Stomach (tissue), 9 donors: ENCODE measurements around the gene PLK5. TPM values are rescaled to one million over a fixed set of nuclear protein-coding genes. Genes with fewer than 3 reads are reported as not detected.

Experiments used
- DNase-seq, 2 donors: peaks; one replicate each; pipeline versions ENCODE4 v3.0.0 to v3.0.0-alpha.2; 2013 to 2019
- H3K27ac ChIP-seq, 5 donors: fragments of 200-600 bp in 4 of 5; sonication (generic) in 4 of 5; one replicate each; pipeline ENCODE4 v1.5.1; 2013 to 2019; ENCODE audit warnings: mild to moderate bottlenecking in 1 of 5, moderate library complexity in 1 of 5
- H3K27me3 ChIP-seq, 3 donors: fragments of 200-600 bp; sonication (generic); one replicate each; pipeline ENCODE4 v1.5.1; 2017 to 2019; ENCODE audit warnings: mixed run types in 1 of 3
- H3K36me3 ChIP-seq, 4 donors: fragments of 200-600 bp; sonication (generic); 1 replicate in 3 of 4; 2 replicates in 1 of 4; pipeline ENCODE4 v1.5.1; 2016 to 2019
- H3K4me1 ChIP-seq, 4 donors: fragments of 200-600 bp; sonication (generic); one replicate each; pipeline ENCODE4 v1.5.1; 2016 to 2019
- H3K4me3 ChIP-seq, 4 donors: fragments of 200-600 bp; sonication (generic) in 3 of 4; one replicate each; pipeline ENCODE4 v1.5.1; 2016 to 2019; ENCODE audit warnings: mild to moderate bottlenecking in 1 of 4
- H3K9me3 ChIP-seq, 4 donors: fragments of 200-600 bp; sonication (generic); one replicate each; pipeline ENCODE4 v1.5.1; 2016 to 2019
- EP300 ChIP-seq: sonication (generic); formaldehyde crosslinking; IDR thresholded peaks from one replicate; pipeline ENCODE4 v1.6.1; 2017; ENCODE audit warnings: antibody characterized with exemption
- POLR2A ChIP-seq, 4 donors: fragments of 450-650 bp; IDR thresholded peaks; one replicate each; pipeline ENCODE4 v1.6.1; 2016; ENCODE audit warnings: antibody characterized with exemption in 4 of 4, control low read depth in 2 of 4, mild to moderate bottlenecking in 1 of 4, moderate library complexity in 1 of 4
- POLR2AphosphoS5 ChIP-seq, 3 donors: sonication (generic); formaldehyde crosslinking; IDR thresholded peaks; one replicate each; pipeline ENCODE4 v1.6.1; 2016; ENCODE audit warnings: antibody characterized with exemption in 3 of 3
- WGBS, 5 donors: extraction: QIAGEN DNeasy Blood & Tissue Kit in 3 of 5; methylation state at CpG; one replicate each; pipeline versions ENCODE4 v1.1.5 to v1.1.7; 2013 to 2018; 5-methylcytosine and 5-hydroxymethylcytosine counted together
- intact Hi-C: fragments of 100-400 bp; cut with DNase I; formaldehyde crosslinking; loops from one replicate; pipeline ENCODE4 v1.15.1; 2023; ENCODE audit warnings: low total_unique reads
- polyA plus RNA-seq, 3 donors: library from polyadenylated mRNA; stranded (reverse); fragments of 200-250 nt; gene quantifications; one replicate each; pipeline ENCODE4 v1.2.3, GENCODE V29; 2013
- total RNA-seq, 5 donors: library from RNA; depleted of rRNA; stranded (reverse); fragments of >200 nt; gene quantifications; one replicate each; pipeline versions ENCODE4 v1.1.0 to v1.2.3, GENCODE V29; 2014 to 2016
- TF ChIP-seq, protein P1 (sequence below), 7 experiments: fragments of 450-650 bp in 4 of 7; fragments of 200-600 bp in 3 of 7; sonication (generic) in 3 of 7; IDR thresholded peaks; one replicate each; pipeline ENCODE4 v1.5.1; 2016 to 2019; ENCODE audit warnings: antibody characterized with exemption in 7 of 7, control low read depth in 2 of 7, mild to moderate bottlenecking in 1 of 7
- donor health status: healthy with polysubstance abuse.
- donor health status: Bipolar disorder and iron deficiency.
- donor health status: healthy.

The PLK5 gene
- total and polyA plus RNA-seq, 8 donors: 0.12 to 0.80 TPM; not detected in 6

DNA sequence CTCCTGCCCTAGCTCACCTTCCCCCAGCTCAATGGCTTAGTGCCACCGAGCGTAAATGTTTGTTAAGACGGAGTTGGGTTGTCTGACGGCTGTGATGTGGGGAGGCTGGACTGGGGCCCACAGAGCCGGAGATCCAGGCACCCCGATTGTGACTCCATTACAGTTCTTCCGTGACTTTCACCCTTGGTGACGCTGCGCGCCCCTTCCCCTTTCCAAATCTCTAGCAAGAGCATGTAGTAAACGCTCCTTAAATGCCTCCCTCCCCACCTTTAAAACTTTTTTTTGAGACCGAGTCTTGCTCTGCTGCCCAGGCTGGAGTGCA lies 32.1 kb upstream of the PLK5 start:
- peaks cover 18 to 33% (median 31%) of the 10 kb centered on the region in 4 donors for H3K4me1 ChIP-seq
- 28 to 43% (median 41%) methylated on average over 12 of the region's 12 CpGs for WGBS, 5 donors
- no peak for DNase-seq

DNA sequence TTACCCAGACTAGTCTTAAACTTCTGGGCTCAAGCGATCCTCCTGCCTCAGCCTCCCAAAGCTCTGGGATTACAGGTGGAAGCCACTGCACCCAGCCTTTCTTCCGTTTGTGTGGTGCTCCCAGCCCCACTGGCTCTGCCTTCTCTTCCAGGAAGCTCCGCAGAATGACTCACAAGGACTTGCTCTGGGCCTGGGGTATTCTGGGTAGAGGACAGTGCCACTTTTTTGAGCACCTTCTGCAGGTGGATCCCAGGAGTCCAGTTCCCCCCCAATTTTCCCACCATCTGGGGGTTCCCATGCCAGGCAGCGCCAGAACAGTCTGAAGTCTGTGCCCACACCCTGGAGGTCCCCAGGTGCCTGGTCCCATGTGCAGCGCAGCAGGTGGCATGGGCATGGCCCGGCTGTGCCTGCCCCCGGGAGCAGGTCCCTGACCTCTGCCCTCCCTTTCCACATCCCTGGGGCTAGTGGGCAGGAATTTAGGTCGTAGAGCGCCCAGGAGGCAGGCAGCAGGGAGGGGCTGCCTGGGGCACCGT lies 31.3 kb upstream of the PLK5 start:
- Histone ChIP-seq H3K27me3 (peaks cover 0 to 53% (median 11%) of the 10 kb centered on the region in 3 donors), H3K36me3 (no peaks in the 10 kb centered on the region), H3K4me3 (no peak overlapping the region), H3K4me1 (peaks cover 18 to 40% (median 33%) of the 10 kb centered on the region in 4 donors), H3K27ac (no peak overlapping the region), H3K9me3 (no peaks in the 10 kb centered on the region)
- intact Hi-C loops: no loop called here
- TF ChIP-seq, protein P1, sequence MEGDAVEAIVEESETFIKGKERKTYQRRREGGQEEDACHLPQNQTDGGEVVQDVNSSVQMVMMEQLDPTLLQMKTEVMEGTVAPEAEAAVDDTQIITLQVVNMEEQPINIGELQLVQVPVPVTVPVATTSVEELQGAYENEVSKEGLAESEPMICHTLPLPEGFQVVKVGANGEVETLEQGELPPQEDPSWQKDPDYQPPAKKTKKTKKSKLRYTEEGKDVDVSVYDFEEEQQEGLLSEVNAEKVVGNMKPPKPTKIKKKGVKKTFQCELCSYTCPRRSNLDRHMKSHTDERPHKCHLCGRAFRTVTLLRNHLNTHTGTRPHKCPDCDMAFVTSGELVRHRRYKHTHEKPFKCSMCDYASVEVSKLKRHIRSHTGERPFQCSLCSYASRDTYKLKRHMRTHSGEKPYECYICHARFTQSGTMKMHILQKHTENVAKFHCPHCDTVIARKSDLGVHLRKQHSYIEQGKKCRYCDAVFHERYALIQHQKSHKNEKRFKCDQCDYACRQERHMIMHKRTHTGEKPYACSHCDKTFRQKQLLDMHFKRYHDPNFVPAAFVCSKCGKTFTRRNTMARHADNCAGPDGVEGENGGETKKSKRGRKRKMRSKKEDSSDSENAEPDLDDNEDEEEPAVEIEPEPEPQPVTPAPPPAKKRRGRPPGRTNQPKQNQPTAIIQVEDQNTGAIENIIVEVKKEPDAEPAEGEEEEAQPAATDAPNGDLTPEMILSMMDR (IDR thresholded peaks at IDR 0.05): no peak
- TF ChIP-seq EP300 (no peak), POLR2AphosphoS5 (IDR thresholded peaks at IDR 0.05) (no peak), POLR2A (IDR thresholded peaks at IDR 0.05) (no peak)
- DNase-seq: no peak
- WGBS, 5 donors: 61 to 72% (median 66%) methylated on average over 6 to 10 of the region's 10 CpGs

More for the DNA sequence above, 32.1 kb upstream of the PLK5 start:
- Histone ChIP-seq H3K36me3 (no peaks in the 10 kb centered on the region), H3K27me3 (peaks cover 0 to 46% (median 6%) of the 10 kb centered on the region in 3 donors), H3K27ac (no peak overlapping the region), H3K4me3 (peak overlapping the region in 2 of 4 donors; percentile 54 to 75), H3K9me3 (no peaks in the 10 kb centered on the region)
- TF ChIP-seq EP300 (no peak), POLR2A (IDR thresholded peaks at IDR 0.05) (no peak), POLR2AphosphoS5 (IDR thresholded peaks at IDR 0.05) (no peak)
- TF ChIP-seq, protein P1 (IDR thresholded peaks at IDR 0.05): no peak
- intact Hi-C loops: no loop called here

DNA sequence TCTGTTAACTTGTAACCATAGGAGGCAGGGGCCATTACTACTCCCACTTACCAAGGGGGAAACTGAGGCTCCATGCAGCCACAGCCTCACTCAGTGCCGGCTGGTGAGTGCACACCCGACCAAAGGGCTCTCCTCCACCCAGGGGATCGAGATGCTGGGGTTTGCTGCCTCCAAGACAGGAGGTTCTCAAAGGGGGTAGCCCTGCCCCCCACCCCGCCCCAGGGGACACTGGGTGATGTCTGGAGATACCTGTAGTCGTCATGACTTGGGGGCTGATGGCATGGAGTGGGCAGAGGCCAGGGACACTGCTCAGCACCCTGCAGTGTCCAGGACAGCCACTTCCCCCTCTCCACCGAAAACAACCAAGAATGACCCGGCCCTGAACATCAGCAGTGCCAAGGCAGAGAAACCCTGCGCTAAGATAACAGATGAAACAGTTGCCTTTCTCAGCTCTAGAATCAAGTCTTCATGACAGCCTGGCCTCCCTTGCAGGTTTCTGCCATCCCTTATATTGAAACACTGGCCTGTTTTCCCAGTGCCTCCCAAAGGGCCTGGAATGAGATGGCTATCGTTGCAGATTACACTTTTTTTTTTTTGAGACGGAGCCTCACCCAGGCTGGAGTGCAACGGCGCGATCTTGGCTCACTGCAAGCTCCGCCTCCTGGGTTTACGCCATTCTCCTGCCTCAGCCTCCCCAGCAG lies 29.6 kb upstream of the PLK5 start:
- peaks cover 18 to 40% (median 32%) of the 10 kb centered on the region in 4 donors for H3K4me1 ChIP-seq
- H3K27me3 ChIP-seq: peaks cover 0 to 63% (median 16%) of the 10 kb centered on the region in 3 donors
- H3K9me3 ChIP-seq: no peaks in the 10 kb centered on the region
- H3K27ac ChIP-seq: no peak overlapping the region
- no peak overlapping the region for H3K4me3 ChIP-seq
- no peak for TF ChIP-seq POLR2AphosphoS5 (IDR thresholded peaks at IDR 0.05)
- no peak for TF ChIP-seq EP300
- TF ChIP-seq, protein P1 (IDR thresholded peaks at IDR 0.05): no peak
- no peak for TF ChIP-seq POLR2A (IDR thresholded peaks at IDR 0.05)
- no peak for DNase-seq
- H3K36me3 ChIP-seq: no peaks in the 10 kb centered on the region
- intact Hi-C loops: no loop called here
- WGBS, 5 donors: 41 to 60% (median 53%) methylated on average over 12 to 15 of the region's 15 CpGs

DNA sequence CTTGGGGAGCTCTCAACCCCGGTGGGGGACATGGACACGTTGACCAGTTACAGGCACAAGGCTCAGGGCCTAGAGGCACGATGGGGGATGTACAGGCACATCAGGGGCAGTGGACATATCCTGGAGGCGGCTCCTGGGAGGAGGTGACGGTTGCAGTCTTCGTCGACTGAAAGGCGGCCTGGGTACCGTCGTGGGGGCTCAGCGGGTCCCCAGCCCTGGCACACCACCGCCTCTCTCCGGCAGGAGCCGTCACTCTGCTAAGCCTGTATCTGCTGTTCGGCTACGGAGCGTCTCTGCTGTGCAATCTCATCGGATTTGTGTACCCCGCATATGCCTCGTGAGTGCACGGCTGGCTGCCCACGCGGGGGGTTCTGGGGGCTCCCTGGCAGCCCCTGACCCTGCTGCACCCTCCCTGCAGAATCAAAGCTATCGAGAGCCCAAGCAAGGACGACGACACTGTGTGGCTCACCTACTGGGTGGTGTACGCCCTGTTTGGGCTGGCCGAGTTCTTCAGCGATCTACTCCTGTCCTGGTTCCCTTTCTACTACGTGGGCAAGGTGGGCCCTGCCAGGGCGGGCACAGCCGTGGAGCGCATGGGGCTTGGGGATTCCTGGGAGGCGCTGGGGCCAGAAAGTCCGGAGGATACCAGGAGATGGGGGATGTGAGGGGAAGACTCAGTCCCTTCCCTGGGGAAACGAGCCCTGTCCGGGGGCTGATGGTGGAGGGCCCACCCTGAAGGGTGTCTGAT lies 28.7 kb upstream of the PLK5 start:
- H3K27me3 ChIP-seq: peaks cover 0 to 70% (median 16%) of the 10 kb centered on the region in 3 donors
- H3K36me3 ChIP-seq: no peaks in the 10 kb centered on the region
- intact Hi-C loops: no loop called here
- no peak for DNase-seq
- no peaks in the 10 kb centered on the region for H3K9me3 ChIP-seq
- H3K4me1 ChIP-seq: peaks cover 11 to 31% (median 22%) of the 10 kb centered on the region in 4 donors
- no peak overlapping the region for H3K27ac ChIP-seq
- H3K4me3 ChIP-seq: no peak overlapping the region
- TF ChIP-seq, protein P1 (IDR thresholded peaks at IDR 0.05): no peak
- TF ChIP-seq EP300 (no peak), POLR2AphosphoS5 (IDR thresholded peaks at IDR 0.05) (no peak), POLR2A (IDR thresholded peaks at IDR 0.05) (no peak)
- 87 to 92% (median 87%) methylated on average over 14 to 37 of the region's 37 CpGs for WGBS, 5 donors
